ENCODE measurements around the gene RPL35A. TPM values are rescaled to one million over a fixed set of nuclear protein-coding genes. Genes with fewer than 3 reads are reported as not detected.

RPL35A gene
- 1,032 and 1,182 TPM in 2 replicates for total RNA-seq (2014; rRNA removed; shearing (Covaris generic))

GRCh38 chr3:197949778-197950676, at the start of gene RPL35A:
RPL35A (plus strand) TSS chr3:197950190; CDS start chr3:197950968, 778 bp downstream.

GRCh38 chr3:197959891-197960693, 10.1 kb downstream of the RPL35A start, which contains the start of gene LMLN:
LMLN (plus strand) TSS chr3:197960217; CDS start chr3:197960246, 29 bp downstream.

Small RNA genes within 50 kb of the gene (small RNA-seq; reads per million reads assigned to genes)
- not detected for gene RNU6-621P

Other genes starting within 250 kb of the RPL35A start
- 12.8 and 13.5 TPM in 2 replicates for gene RUBCN, start 213.3 kb upstream of the RPL35A start, total RNA-seq (2014; rRNA removed; shearing (Covaris generic))
- gene FYTTD1, start 200.3 kb upstream of the RPL35A start, total RNA-seq (2014; rRNA removed; shearing (Covaris generic)): 48.4 and 58.2 TPM in 2 replicates
- 24.5 and 53.9 TPM in 2 replicates for gene LRCH3, start 158.9 kb upstream of the RPL35A start, total RNA-seq (2014; rRNA removed; shearing (Covaris generic))
- gene LMLN, start 10.0 kb downstream of the RPL35A start, total RNA-seq (2014; rRNA removed; shearing (Covaris generic)): 2.8 and 4.4 TPM in 2 replicates

Measured in A375 (cell line).